NCI-H2029 (cell line): ENCODE measurements around the gene ZFAND3.

Source experiments
- DNase-seq: peaks from one replicate; lab custom pipeline; 2025; lab: John Stamatoyannopoulos, UW

ZFAND3 gene

DNA sequence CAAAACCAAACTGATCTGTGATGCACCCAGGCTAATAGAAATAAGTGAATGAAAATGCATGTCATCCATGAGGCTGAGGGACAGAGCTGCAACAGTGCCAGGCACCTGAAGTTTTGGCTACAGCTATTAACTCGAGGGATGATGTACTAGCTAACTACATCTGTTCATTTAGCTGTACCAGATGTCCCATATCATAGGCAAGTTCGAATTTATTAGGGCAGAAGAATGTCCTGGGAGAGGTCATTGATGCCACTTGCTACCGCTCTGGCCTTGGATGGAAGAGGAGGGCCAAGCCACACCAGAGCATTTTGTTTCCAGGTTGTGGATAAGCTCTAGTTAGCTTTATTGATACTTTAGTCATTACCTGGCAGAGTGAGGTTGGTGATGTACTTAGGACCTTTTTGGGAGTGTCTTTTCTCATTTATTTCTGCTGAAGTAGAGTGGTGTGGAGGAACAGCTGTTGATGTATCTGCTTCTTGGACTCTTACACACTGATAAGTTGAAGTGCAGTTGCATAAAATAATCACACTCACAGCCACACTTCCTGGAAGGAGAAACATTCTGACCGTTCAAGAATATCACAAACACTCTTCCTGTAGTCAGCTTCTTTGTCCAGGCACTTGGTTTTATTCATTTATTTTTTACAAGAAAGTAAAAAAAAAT is 8.2 kb downstream of the ZFAND3 start:
- no peak for DNase-seq

GRCh38 chr6:37830225-37830624 is 10.7 kb downstream of the ZFAND3 start:
- no peak for DNase-seq

GRCh38 chr6:37831457-37831856 is 11.9 kb downstream of the ZFAND3 start:
- DNase-seq: no peak

DNA sequence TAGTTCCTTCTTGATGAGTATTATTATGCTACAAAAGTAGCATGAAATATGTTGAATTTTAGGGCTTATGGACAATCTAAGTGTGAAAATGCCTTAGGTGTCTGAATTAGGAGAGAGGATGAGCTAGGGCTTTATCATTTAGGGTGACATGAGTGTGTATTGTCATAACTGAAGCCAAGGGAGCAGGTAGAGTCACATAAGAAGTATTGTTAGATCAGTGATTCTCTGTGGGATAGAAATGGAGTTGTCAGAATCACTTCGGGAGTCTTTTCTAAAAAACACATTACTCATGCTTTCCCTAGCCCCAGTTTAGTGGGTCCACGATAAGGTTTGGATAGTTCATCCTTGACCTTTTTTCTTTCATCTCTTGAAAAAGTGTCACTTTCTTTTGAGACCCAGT is 16.4 kb downstream of the ZFAND3 start:
- no peak for DNase-seq

DNA sequence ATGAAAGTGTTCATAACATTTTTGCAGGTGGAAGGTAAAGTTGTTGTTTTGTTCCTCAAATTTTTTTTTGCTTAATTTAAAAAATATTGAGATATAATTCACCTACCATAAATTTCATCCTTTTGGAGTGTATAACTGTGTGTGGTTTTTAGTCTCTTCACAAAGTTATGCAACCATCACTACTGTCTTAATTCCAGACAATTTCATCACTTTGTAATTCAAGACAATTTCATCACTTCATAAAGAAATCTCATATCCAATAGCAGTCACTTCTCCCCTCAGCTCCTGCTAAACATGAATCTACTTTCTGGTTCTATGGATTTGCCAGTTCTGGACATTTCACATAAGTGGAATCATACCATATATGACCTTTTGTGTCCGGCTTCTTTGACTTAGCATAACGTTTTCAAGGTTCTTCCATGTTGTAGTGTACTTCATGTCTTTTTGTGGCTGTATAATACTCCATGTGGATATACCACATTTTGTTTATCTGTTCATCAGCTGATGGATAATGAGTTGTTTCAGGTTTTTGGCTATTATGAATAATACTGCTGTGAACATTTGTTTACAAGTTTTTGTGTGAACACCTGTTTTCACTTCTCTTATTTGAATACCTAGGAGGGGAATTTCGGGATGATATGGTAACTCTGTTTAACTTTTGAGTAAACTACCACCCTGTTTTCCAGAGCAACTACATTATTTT is 18.8 kb downstream of the ZFAND3 start:
- no peak for DNase-seq

GRCh38 chr6:37840143-37840939 is 20.8 kb downstream of the ZFAND3 start:
- DNase-seq: no peak

DNA sequence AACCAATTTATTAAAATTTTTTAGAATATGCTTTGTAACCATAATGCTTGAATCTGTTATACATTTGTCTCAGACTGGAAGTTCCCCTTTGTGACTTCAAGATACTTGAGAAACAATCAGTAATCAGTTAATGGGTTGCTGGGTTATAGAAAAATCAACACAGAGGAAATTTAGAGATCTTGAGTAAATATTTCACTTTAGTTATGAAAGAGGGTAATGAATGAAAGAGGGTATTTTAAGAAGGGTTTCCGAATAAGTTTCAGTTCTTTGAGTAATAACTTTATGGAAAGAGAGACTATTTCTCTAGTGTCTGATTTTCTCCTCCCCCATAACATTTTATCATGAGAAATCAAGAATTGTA is 21.4 kb downstream of the ZFAND3 start:
- DNase-seq: no peak

DNA sequence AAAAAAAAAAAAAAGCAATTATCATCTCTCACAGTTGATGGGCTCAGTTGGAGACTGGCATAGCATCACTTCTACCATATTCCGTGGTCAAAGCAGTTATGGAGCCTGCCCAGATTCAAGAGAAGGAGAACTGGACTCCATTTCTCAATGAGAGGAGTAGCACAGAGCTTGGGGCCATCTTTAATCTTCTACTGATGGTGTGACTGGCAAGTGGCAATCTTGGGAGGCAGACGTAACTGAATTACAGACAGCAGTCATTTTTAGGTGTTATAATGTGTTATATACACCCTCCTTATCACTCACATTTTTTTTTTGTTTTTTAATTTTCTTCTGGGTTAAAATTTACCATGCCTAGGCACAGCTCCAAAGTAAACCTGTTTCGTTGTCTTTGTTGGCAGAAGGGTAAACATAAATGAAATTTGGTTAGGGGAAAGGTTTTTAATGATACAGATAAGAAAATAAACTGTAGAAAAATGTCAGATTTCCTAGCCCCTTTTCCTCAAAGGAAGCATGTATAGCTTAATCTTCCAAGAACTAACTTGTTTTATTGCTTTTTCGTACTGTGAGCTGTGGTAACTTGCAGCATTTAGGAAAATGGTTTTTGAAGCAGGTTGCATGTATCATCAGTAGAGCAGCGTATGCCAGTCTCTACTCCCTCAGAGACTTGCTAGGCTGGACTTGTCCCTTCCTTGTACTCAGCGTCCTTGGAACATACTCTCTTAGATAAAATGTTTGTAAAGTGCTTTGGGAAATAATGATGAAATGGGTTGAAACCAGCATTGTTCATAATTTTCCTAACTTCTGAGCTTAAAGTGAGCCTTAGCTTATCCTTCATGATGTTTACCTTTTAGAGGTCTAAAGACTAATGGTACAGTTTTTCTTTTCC is 25.7 kb downstream of the ZFAND3 start:
- DNase-seq: no peak

DNA sequence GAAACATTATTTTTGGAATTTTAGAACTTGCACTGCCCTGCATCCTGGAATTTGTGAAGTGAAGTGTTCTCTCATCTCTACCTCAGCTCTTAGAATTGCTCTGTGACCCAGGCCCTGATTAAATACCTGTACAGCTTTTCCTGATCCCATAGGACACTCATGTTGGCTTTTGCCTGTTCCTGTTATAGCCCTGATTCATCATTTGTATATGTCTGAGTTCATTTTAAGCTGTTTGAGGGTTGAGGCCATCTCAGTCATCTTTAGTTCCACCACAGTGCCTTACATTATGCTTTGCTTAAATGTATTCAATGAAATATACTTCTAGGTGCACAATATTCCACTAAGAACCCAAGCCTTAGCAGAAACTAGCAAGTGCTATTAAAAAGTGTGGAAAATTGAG is 26.4 kb downstream of the ZFAND3 start:
- DNase-seq: no peak

DNA sequence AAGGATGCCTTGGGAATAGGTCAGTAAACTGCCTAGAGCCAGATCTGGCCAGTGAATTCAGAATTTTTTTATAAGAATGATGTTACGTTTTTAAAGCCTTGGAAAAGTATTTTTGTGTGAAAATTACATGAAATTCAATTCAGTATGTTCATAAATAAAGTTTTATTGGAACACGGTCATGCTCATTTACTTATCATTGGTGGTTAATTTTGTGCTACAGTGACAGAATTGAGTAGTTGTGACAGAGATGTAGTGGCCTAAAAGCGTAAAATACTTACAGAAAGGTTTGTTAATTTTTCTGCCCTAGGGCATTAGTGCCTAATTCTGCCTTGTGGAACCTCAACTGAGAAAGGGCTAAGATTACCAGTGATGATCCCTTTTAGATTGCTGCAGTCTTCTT is 28.2 kb downstream of the ZFAND3 start:
- DNase-seq: no peak

DNA sequence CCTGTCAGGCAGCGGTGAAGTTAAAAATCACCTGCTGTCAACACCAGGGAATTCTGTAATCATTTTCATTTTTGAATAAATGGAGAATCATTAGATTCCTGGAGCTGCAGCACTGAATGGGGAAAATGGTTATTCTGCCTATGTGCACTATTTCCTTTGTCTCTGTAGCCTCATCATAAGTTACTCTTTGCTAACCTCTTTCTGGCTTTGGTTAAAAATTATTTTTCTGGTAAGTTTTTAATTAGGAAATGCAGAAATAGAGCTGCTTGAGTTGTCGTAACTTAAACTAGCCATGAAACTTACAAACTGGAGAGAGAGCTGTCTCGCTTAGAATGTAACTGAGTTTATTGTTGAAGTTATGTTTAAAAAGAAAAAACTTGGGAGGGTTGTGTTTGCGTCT is 28.8 kb downstream of the ZFAND3 start:
- DNase-seq: no peak

DNA sequence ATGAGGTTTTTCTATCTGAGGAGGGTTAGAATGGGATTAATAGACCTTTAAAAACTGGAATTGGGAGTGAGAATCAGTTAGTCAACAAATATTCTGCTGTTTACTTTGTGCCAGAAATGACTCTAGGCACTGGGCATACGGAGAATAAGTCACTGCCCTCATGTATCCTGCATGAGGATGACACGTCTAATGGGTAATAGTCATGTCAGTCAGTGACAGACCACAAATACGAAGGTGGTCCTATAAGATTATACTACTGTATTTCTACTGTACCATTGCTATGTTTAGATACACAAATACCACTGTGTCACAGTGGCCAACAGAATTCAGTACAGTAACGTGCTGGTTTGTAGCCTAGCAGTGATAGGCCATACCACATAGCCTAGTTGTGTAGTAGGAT is 30.7 kb downstream of the ZFAND3 start:
- no peak for DNase-seq

DNA sequence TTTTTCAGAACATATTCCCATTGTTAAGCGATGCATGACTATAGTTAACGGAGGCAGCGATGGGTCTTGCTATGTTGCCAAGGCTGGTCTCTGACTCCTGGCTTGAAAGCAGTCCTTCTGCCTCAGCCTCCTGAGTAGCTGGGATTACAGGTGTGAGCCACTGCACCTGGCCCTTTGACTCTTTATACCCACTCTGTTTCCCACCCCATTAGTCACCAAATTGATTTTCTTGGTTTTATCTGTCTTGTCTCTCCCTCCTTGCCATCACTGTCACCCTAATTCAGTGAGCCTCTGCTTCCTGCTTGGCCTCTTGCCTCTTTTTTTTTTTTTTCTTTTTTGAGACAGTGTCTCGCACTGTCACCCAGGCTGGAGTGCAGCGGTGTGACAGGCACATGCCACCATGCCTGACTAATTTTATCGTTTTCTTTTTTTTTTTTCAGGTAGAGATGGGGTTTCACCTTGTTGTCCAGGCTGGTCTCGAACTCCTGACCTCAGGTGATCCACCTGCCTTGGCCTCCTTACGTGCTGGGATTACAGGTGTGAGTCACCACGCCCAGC is 31.3 kb downstream of the ZFAND3 start:
- peak; percentile 60 for DNase-seq

DNA sequence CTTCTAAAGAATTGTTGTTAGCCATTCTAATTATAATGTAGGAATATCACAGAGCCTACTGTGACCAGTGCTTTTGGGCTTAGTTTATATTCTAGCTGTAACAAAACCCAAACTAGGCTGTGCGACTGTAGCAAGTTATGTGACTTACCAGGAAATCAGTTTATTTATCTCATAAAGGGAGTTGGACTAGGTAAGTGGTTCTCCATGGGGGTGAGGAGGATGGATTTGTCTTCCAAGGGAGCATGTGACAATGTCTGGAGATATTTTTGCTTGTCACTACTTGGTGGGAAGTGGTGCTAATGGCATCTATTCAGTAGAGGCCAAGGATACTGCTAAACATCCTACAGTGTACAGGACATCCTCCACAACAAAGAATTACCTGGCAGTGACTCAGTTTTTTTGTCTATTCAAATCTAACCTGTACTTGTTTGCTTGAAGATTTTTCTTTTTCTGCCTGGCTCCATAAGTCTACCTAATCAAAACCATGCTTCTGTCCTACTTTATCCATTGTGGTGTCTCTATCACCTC is 32.5 kb downstream of the ZFAND3 start:
- no peak for DNase-seq

- no peak for DNase-seq
These were observed 36.8 kb downstream of the ZFAND3 start for GRCh38 chr6:37856285-37856684.

DNA sequence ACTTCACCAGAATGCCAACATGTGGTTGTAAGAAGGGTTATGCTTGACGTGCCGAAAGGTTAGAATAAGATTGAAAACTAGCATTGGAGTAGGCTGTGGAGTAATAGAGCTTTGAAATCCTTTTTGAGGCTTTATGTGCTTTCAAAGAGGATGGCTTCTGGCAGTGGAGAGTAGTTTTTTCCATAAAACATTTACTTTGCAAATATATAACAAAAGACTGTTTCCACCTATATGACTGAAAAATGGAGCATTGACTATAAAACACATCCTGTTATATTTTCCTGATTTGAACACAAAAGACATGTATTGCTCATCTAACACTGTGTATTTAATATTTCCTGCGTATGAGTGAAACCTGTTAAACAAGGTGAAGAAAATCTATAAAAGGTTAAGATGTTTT is 38.8 kb downstream of the ZFAND3 start:
- DNase-seq: no peak

DNA sequence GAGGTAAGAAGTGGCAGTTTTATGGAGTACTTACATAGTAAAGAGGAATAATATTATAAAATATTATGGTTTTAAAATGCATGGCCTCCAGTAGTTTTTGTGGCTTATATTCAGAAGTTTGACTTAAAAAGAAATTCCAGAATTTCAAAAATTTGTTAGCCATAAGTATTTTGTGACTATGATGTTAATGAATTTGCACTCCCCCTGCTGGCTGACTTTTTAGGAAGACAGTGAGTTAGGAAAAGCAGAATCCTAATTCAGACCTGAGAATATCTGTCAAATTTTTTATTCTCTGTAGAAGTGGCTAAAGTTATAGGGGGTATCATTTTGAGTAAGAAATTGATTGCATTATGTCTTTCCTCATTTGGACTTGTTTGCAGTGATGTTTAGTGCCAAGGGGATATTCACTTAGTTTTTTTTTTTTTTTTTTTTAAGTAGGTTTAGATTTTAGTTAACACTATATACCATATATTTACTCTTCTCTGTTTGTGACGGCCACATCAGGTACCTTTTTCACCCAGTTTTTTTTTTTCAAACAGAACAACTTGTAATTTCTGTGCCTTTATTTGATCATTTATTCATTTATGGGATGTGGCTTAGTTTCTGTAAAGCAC is 40.8 kb downstream of the ZFAND3 start:
- no peak for DNase-seq

- DNase-seq: no peak
These were observed 41.9 kb downstream of the ZFAND3 start for GRCh38 chr6:37861452-37861851.

- no peak for DNase-seq
These were observed 42.9 kb downstream of the ZFAND3 start for GRCh38 chr6:37862430-37862829.

DNA sequence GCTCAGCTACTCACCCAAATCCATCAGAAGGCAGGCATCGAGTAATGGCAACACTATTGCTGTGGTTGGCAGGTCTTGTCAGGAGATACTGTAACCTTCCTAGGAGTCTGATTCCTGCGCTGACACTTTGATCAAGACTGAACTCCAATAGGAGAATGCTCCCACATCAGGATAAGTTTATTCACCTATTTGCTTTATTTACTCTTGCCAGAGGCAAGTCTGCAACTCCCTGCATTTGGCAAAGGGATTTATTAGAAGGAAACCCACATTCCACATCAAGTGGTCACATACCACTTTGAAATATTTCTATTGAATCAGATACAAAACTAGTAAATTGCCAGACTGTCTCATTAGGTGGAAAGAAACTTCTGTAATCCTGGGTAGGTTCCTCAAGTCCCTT is 43.5 kb downstream of the ZFAND3 start:
- DNase-seq: no peak

GRCh38 chr6:37864250-37864649 is 44.7 kb downstream of the ZFAND3 start:
- DNase-seq: no peak
